Measurements from ENCODE around the gene PCBP3. TPM values are rescaled to one million over a fixed set of nuclear protein-coding genes. Genes with fewer than 3 reads are reported as not detected.
"Not testable (repeated sequence)": the region's sequence is repeated elsewhere in the genome, so short reads cannot be mapped to it uniquely, and the experiment has no call there.

PCBP3 gene
- polyA plus RNA-seq, 5 donors: 1.9 to 2.8 (median 2.2) TPM

GRCh38 chr21:45635271-45636151 is 8.0 kb upstream of the PCBP3 start:
- DNase-seq: no peak

GRCh38 chr21:45636459-45636858 is 7.1 kb upstream of the PCBP3 start:
- DNase-seq: no peak

GRCh38 chr21:45636951-45637646 is 6.4 kb upstream of the PCBP3 start:
- DNase-seq: no peak

- no peak for DNase-seq
Observed at GRCh38 chr21:45637883-45638282, 5.6 kb upstream of the PCBP3 start.

- DNase-seq: no peak
Observed at GRCh38 chr21:45638707-45639106, 4.8 kb upstream of the PCBP3 start.

- DNase-seq: no peak
Observed at GRCh38 chr21:45639206-45640000, 4.1 kb upstream of the PCBP3 start.

GRCh38 chr21:45640001-45640887 is 3.3 kb upstream of the PCBP3 start:
- DNase-seq: no peak

GRCh38 chr21:45640888-45641479 is 2.5 kb upstream of the PCBP3 start:
- DNase-seq: no peak

- DNase-seq: no peak
Observed at GRCh38 chr21:45641480-45642035, 2.0 kb upstream of the PCBP3 start.

GRCh38 chr21:45642122-45642813 is 1.3 kb upstream of the PCBP3 start:
- DNase-seq: no peak

GRCh38 chr21:45644041-45644906 is 749 bp downstream of the PCBP3 start:
- DNase-seq: no peak

- DNase-seq: no peak
Observed at GRCh38 chr21:45651921-45652320, 8.4 kb downstream of the PCBP3 start.

- no peak for DNase-seq
Observed at GRCh38 chr21:45655124-45655523, 11.6 kb downstream of the PCBP3 start.

GRCh38 chr21:45656114-45656513 is 12.6 kb downstream of the PCBP3 start:
- not testable (repeated sequence) for DNase-seq

- DNase-seq: not testable (repeated sequence)
Observed at GRCh38 chr21:45661913-45662622, 18.5 kb downstream of the PCBP3 start.

- DNase-seq: not testable (repeated sequence)
Observed at GRCh38 chr21:45662623-45663245, 19.2 kb downstream of the PCBP3 start.

- DNase-seq: no peak
Observed at GRCh38 chr21:45669382-45669781, 25.9 kb downstream of the PCBP3 start.

GRCh38 chr21:45670731-45671130 is 27.2 kb downstream of the PCBP3 start:
- DNase-seq: no peak
